ENCODE data around the gene RILP. TPM values are rescaled to one million over a fixed set of nuclear protein-coding genes. Genes with fewer than 3 reads are reported as not detected.

Gene RILP
- total RNA-seq, 1 experiment from 2014 or later = 27.6 TPM

DNA sequence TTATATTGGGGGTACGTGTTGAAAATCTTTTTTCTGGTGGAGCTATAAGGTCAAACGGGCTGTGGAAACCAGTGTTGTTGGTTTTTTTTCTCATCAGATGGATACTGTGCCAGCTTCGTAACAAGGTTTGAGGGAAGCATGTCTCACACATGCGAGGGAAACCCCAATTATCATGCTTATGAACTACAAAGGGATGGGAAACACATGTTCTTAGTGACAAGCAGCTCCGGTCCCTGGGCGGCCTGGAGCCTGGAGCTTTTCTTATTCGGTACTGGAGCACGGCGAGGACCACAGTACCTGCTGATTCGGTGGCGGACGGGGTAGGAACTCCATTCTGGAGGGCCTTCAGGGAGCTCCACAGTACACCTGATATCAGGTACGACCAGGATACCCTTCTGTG lies 33.6 kb downstream of the RILP start:
- H3K9ac ChIP-seq (ENCODE audit: low read length) = no peak overlapping the region
- no peaks in the 10 kb centered on the region for H3K9me3 ChIP-seq (ENCODE audit: low read length)
- no peaks in the 10 kb centered on the region for H3K27me3 ChIP-seq (ENCODE audit: low read length)
- no peak overlapping the region for H3K4me2 ChIP-seq (ENCODE audit: low read length)
- H3K79me2 ChIP-seq (ENCODE audit: low read length) = no peaks in the 10 kb centered on the region
- H3K4me1 ChIP-seq (ENCODE audit: insufficient read depth, low read length) = no peaks in the 10 kb centered on the region
- TF ChIP-seq EZH2phosphoT487 (IDR thresholded peaks at IDR 0.05; ENCODE audit: borderline replicate concordance, low read length) (no peak), CTCF (conservative IDR thresholded peaks at IDR 0.05; ENCODE audit: low read depth, low read length) (no peak), EZH2 (IDR thresholded peaks at IDR 0.05; ENCODE audit: low read length, unreplicated experiment) (no peak)
- H3F3A ChIP-seq (ENCODE audit: low read length, unreplicated experiment) = no peaks in the 10 kb centered on the region
- CTCF ChIA-PET = no interaction called here
- H3K4me3 ChIP-seq (ENCODE audit: low read length) = no peak overlapping the region
- ATAC-seq = no peak
- intact Hi-C loops (cut with micrococcal nuclease) = no loop called here
- H4K20me1 ChIP-seq (ENCODE audit: low read length) = no peaks in the 10 kb centered on the region
- H3K9me2 ChIP-seq (replicated peaks; ENCODE audit: low read length) = no peaks in the 10 kb centered on the region
- BruUV-seq (replicated peaks) = no TSS peak
- POLR2A ChIA-PET (ENCODE audit: unreplicated experiment) = no interaction called here
- DNase-seq = no peak
- H3K27ac ChIP-seq (ENCODE audit: low read length) = no peak overlapping the region
- H2AFZ ChIP-seq (ENCODE audit: low read length) = no peak overlapping the region
- H3K36me3 ChIP-seq (ENCODE audit: low read depth, low read length) = no peaks in the 10 kb centered on the region

DNA sequence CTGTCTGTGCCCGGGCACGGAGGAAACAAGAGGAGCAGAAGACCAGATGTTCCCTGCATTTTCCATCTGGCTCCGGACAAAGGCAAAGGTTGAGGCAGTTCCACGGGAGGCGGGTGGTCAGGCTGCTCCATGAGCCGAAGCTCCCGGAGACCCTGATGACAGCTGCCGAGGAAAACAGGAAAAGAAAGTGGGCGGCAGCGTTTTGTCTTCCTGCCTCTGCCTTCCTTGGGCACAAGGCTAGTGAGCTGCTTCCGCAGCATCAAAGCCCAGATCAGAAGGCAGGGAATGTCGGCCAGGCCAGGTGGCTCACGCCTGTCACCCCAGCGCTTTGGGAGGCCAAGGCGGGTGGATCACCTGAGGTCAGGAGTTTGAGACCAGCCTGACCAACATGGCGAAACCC lies 37.3 kb downstream of the RILP start:
- Histone ChIP-seq H3K79me2 (ENCODE audit: low read length) (no peaks in the 10 kb centered on the region), H3K36me3 (ENCODE audit: low read depth, low read length) (no peaks in the 10 kb centered on the region), H3K27ac (ENCODE audit: low read length) (no peak overlapping the region), H3K9me3 (ENCODE audit: low read length) (no peaks in the 10 kb centered on the region), H3K27me3 (ENCODE audit: low read length) (no peaks in the 10 kb centered on the region), H3F3A (ENCODE audit: low read length, unreplicated experiment) (no peaks in the 10 kb centered on the region), H3K4me1 (ENCODE audit: insufficient read depth, low read length) (no peaks in the 10 kb centered on the region), H3K4me2 (ENCODE audit: low read length) (no peak overlapping the region), H2AFZ (ENCODE audit: low read length) (no peak overlapping the region), H3K9ac (ENCODE audit: low read length) (no peak overlapping the region), H3K4me3 (ENCODE audit: low read length) (no peak overlapping the region), H3K9me2 (replicated peaks; ENCODE audit: low read length) (no peaks in the 10 kb centered on the region), H4K20me1 (ENCODE audit: low read length) (no peaks in the 10 kb centered on the region)
- TF ChIP-seq EZH2phosphoT487 (IDR thresholded peaks at IDR 0.05; ENCODE audit: borderline replicate concordance, low read length) (no peak), CTCF (conservative IDR thresholded peaks at IDR 0.05; ENCODE audit: low read depth, low read length) (no peak), EZH2 (IDR thresholded peaks at IDR 0.05; ENCODE audit: low read length, unreplicated experiment) (no peak)
- ATAC-seq (no peak), DNase-seq (no peak)
- BruUV-seq (replicated peaks) = no TSS peak
- ChIA-PET POLR2A (ENCODE audit: unreplicated experiment) (no interaction called here), CTCF (no interaction called here)
- intact Hi-C loops (cut with micrococcal nuclease) = no loop called here

DNA sequence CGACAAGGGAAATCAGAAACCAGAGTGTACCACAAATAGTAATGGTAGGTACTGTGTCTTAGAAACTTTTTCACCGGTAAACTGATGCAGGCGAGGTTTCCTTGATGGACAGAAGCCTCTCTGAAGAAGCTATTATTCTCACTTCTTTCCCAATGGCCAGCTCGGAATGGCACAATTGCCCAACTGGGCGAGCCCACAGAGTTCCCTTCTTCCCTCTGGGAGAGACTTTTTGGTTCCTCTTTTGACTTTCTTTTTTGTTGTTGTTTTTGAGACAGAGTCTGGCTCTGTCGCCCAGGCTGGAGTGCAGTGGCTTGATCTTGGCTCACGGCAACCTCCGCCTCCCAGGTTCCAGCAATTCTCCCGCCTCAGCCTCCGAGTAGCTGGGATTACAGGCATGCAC lies 38.0 kb downstream of the RILP start:
- no peak for DNase-seq
- TF ChIP-seq EZH2phosphoT487 (IDR thresholded peaks at IDR 0.05; ENCODE audit: borderline replicate concordance, low read length) = no peak
- Histone ChIP-seq H3K4me3 (ENCODE audit: low read length) (no peak overlapping the region), H3K36me3 (ENCODE audit: low read depth, low read length) (no peaks in the 10 kb centered on the region), H3K27me3 (ENCODE audit: low read length) (no peaks in the 10 kb centered on the region), H3F3A (ENCODE audit: low read length, unreplicated experiment) (no peaks in the 10 kb centered on the region), H3K9me2 (replicated peaks; ENCODE audit: low read length) (no peaks in the 10 kb centered on the region), H2AFZ (ENCODE audit: low read length) (no peak overlapping the region), H3K27ac (ENCODE audit: low read length) (no peak overlapping the region), H3K4me2 (ENCODE audit: low read length) (no peak overlapping the region), H3K4me1 (ENCODE audit: insufficient read depth, low read length) (no peaks in the 10 kb centered on the region), H4K20me1 (ENCODE audit: low read length) (no peaks in the 10 kb centered on the region), H3K79me2 (ENCODE audit: low read length) (no peaks in the 10 kb centered on the region), H3K9ac (ENCODE audit: low read length) (no peak overlapping the region), H3K9me3 (ENCODE audit: low read length) (no peaks in the 10 kb centered on the region)
- ATAC-seq = no peak
- ChIA-PET CTCF (no interaction called here), POLR2A (ENCODE audit: unreplicated experiment) (no interaction called here)
- intact Hi-C loops (cut with micrococcal nuclease) = no loop called here
- no TSS peak for BruUV-seq (replicated peaks)

All from PC-3 (cell line).